OCI-LY7 (cell line): ENCODE data around the gene BDH1. TPM values are rescaled to one million over a fixed set of nuclear protein-coding genes. Genes with fewer than 3 reads are reported as not detected.

Source experiments
- BruUV-seq: library from RNA; stranded (reverse); fragments of 400-500 nt; replicated peaks from 2 replicates; lab custom pipeline; 2021; lab: Mats Ljungman, UMichigan
- CTCF ChIA-PET: fragments of 300-600 bp; sonication (Branson Sonifier 250); formaldehyde crosslinking; loops from one replicate; lab custom pipeline; 2022; ENCODE audit warnings: antibody characterized with exemption; ENCODE audit not compliant: unreplicated experiment; lab: Charles Lee
- POLR2A ChIA-PET: fragments of 300-600 bp; sonication (Branson Sonifier 250); formaldehyde crosslinking; loops from one replicate; lab custom pipeline; 2022; ENCODE audit warnings: antibody characterized with exemption; lab: Charles Lee
- DNase-seq: peaks from one replicate; pipeline ENCODE4 v3.0.0-alpha.2; 2015; ENCODE audit warnings: low spot score
- H2AFZ ChIP-seq: fragments of 200-600 bp; sonication (generic), shearing (Covaris generic); 2 replicates; pipeline ENCODE4 v1.6.1; 2014; ENCODE audit warnings: mild to moderate bottlenecking, antibody characterized with exemption, low read length, moderate library complexity
- H3K27ac ChIP-seq: fragments of 200-600 bp; sonication (generic); 2 replicates; pipeline ENCODE4 v1.5.1; 2014; ENCODE audit warnings: mixed run types, low read depth, mild to moderate bottlenecking, moderate library complexity, low read length, inconsistent platforms; ENCODE audit not compliant: poor library complexity, severe bottlenecking
- H3K36me3 ChIP-seq: fragments of 200-600 bp; sonication (generic); 2 replicates; pipeline ENCODE4 v1.6.1; 2014; ENCODE audit warnings: mild to moderate bottlenecking, antibody characterized with exemption, low read length, moderate library complexity, mixed read lengths; ENCODE audit not compliant: insufficient read depth
- H3K4me1 ChIP-seq: fragments of 200-600 bp; sonication (generic); 2 replicates; pipeline ENCODE4 v1.5.1; 2014; ENCODE audit warnings: mild to moderate bottlenecking, low read length; ENCODE audit not compliant: insufficient read depth, poor library complexity, severe bottlenecking
- H3K4me2 ChIP-seq: fragments of 200-600 bp; sonication (generic); 2 replicates; pipeline ENCODE4 v1.6.1; 2014; ENCODE audit warnings: mild to moderate bottlenecking, low read length
- H3K4me3 ChIP-seq: fragments of 200-600 bp; sonication (generic); 2 replicates; pipeline ENCODE4 v1.5.1; 2014; ENCODE audit warnings: mild to moderate bottlenecking, low read depth, low read length; ENCODE audit not compliant: poor library complexity, severe bottlenecking
- H3K79me2 ChIP-seq: fragments of 200-600 bp; sonication (generic); 2 replicates; pipeline ENCODE4 v1.6.1; 2016; ENCODE audit warnings: low read depth, mild to moderate bottlenecking, low read length, moderate library complexity, mixed read lengths; ENCODE audit not compliant: insufficient read depth
- H3K9me2 ChIP-seq: fragments of 200-600 bp; sonication (generic); 2 replicates; pipeline ENCODE4 v1.6.1; 2016; ENCODE audit warnings: mild to moderate bottlenecking, low read length, mixed read lengths; ENCODE audit not compliant: insufficient read depth
- H3K9me3 ChIP-seq: fragments of 200-600 bp; sonication (generic); 2 replicates; pipeline ENCODE4 v1.6.1; 2014; ENCODE audit warnings: mild to moderate bottlenecking, mixed run types, low read length, mixed read lengths
- H4K20me1 ChIP-seq: fragments of 200-600 bp; sonication (generic); 2 replicates; pipeline ENCODE4 v1.6.1; 2014; ENCODE audit warnings: mild to moderate bottlenecking, antibody characterized with exemption, low read length, moderate library complexity, mixed read lengths; ENCODE audit not compliant: insufficient read depth
- EZH2phosphoT487 ChIP-seq: fragments of 200-600 bp; sonication (generic); IDR thresholded peaks from 2 replicates; pipeline ENCODE4 v1.6.1; 2018; ENCODE audit warnings: low read depth, borderline replicate concordance, mild to moderate bottlenecking, mixed run types, antibody characterized with exemption, low read length, moderate library complexity, mixed read lengths
- intact Hi-C: fragments of 100-400 bp; cut with micrococcal nuclease; formaldehyde crosslinking; loops from one replicate; pipeline ENCODE4 v1.10.0; 2022; ENCODE audit not compliant: unreplicated experiment
- total RNA-seq, 2 experiments: library from RNA; depleted of rRNA in 1 of 2; stranded (reverse); fragments of >200 nt in 1 of 2; shearing (Covaris generic) in 1 of 2; gene quantifications; 2 replicates each; pipeline ENCODE4 v1.2.3, GENCODE V29; 2014 to 2022
- TF ChIP-seq, protein P1 (sequence below): fragments of 200-600 bp; sonication (generic); conservative IDR thresholded peaks from 2 replicates; pipeline ENCODE4 v1.5.1; 2014; ENCODE audit warnings: mild to moderate bottlenecking, antibody characterized with exemption, low read length, moderate library complexity, mixed read lengths

BDH1 gene
- total RNA-seq, 2 experiments from 2014 or later: 14.1 to 14.5 TPM

DNA sequence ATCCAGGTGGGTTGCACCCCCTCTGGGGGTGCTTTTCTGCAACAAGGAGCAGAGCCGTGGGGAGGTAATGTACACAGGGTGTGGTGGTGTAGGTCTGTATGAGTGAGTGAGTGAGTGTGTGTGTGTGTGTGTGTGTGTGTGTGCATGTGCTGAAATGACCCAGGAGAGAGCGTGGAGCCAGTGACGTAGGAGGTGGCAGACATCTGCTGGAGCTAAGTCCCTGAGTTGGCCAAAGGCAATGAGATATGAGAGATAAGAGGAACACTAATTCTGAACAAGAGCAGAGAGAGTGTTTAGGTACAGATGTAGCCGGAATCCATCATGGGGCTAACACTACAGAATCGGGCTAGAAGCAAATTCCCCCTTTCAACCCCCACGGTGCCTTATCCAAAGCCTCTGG lies 27.6 kb downstream of the BDH1 start:
- no peaks in the 10 kb centered on the region for H3K36me3 ChIP-seq
- no TSS peak for BruUV-seq
- H3K9me2 ChIP-seq: no peaks in the 10 kb centered on the region
- POLR2A ChIA-PET: no interaction called here
- H3K4me1 ChIP-seq: no peaks in the 10 kb centered on the region
- no peak overlapping the region for H3K4me2 ChIP-seq
- H3K9me3 ChIP-seq: no peaks in the 10 kb centered on the region
- H2AFZ ChIP-seq: no peak overlapping the region
- TF ChIP-seq, protein P1, sequence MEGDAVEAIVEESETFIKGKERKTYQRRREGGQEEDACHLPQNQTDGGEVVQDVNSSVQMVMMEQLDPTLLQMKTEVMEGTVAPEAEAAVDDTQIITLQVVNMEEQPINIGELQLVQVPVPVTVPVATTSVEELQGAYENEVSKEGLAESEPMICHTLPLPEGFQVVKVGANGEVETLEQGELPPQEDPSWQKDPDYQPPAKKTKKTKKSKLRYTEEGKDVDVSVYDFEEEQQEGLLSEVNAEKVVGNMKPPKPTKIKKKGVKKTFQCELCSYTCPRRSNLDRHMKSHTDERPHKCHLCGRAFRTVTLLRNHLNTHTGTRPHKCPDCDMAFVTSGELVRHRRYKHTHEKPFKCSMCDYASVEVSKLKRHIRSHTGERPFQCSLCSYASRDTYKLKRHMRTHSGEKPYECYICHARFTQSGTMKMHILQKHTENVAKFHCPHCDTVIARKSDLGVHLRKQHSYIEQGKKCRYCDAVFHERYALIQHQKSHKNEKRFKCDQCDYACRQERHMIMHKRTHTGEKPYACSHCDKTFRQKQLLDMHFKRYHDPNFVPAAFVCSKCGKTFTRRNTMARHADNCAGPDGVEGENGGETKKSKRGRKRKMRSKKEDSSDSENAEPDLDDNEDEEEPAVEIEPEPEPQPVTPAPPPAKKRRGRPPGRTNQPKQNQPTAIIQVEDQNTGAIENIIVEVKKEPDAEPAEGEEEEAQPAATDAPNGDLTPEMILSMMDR: no peak
- TF ChIP-seq EZH2phosphoT487: no peak
- no peak overlapping the region for H3K4me3 ChIP-seq
- CTCF ChIA-PET: no interaction called here
- H3K27ac ChIP-seq: no peak overlapping the region
- no peaks in the 10 kb centered on the region for H3K79me2 ChIP-seq
- H4K20me1 ChIP-seq: no peaks in the 10 kb centered on the region; the same call in 1 of the 2 replicates
- no peak for DNase-seq
- intact Hi-C loops: no loop called here

DNA sequence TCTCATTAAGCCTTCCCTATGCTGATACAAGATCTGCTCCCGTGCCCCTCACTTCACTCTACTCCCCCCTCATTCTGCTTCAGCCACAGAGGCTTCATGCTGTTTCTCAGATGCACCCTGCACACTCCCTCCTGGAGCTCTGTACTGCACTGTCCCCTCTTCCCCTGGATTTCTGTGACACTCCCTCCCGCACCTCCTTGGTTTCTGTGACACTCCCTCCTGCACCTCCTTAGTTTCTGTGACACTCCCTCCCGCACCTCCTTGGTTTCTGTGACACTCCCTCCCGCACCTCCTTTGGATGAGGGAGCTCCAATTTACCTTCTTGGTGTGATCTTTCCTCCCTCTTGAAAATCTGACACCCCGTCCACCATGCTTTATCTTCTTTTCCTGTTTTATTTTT lies 28.2 kb downstream of the BDH1 start:
- TF ChIP-seq, protein P1: no peak
- TF ChIP-seq EZH2phosphoT487: no peak
- Histone ChIP-seq H3K9me3 (no peaks in the 10 kb centered on the region), H3K4me1 (no peaks in the 10 kb centered on the region), H3K79me2 (no peaks in the 10 kb centered on the region), H4K20me1 (no peaks in the 10 kb centered on the region; the same call in 1 of the 2 replicates), H3K36me3 (no peaks in the 10 kb centered on the region), H3K27ac (no peak overlapping the region), H3K4me2 (no peak overlapping the region), H2AFZ (no peak overlapping the region), H3K4me3 (no peak overlapping the region), H3K9me2 (no peaks in the 10 kb centered on the region)
- intact Hi-C loops: no loop called here
- no TSS peak for BruUV-seq
- CTCF ChIA-PET: no interaction called here
- POLR2A ChIA-PET: no interaction called here
- DNase-seq: no peak

DNA sequence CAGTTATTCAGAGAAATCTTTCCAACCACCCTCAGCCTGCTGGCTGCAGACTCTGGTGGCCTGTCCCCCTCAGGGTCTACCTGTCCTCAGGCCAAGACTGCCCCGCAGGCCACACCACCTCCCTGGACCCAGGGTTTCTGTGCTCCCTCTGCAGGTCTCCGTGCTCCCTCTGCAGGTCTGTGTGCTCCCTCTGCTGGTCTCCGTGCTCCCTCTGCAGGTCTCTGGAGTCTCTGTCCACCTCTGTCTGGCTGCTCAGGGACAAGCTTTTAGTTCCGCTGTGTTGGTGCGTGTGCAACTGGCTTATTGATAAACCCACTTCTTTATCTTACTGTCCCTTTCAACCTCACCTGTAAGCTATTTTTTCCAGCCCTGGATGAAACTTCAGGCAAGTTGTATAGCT lies 30.1 kb downstream of the BDH1 start:
- no peak for DNase-seq
- CTCF ChIA-PET: no interaction called here
- BruUV-seq: no TSS peak

More for the DNA sequence above, 30.1 kb downstream of the BDH1 start:
- Histone ChIP-seq H3K4me2 (no peak overlapping the region), H4K20me1 (no peaks in the 10 kb centered on the region; the same call in 1 of the 2 replicates), H3K9me2 (no peaks in the 10 kb centered on the region), H3K4me1 (no peaks in the 10 kb centered on the region), H3K36me3 (no peaks in the 10 kb centered on the region), H2AFZ (no peak overlapping the region), H3K9me3 (no peaks in the 10 kb centered on the region), H3K4me3 (no peak overlapping the region), H3K79me2 (no peaks in the 10 kb centered on the region), H3K27ac (no peak overlapping the region)
- intact Hi-C loops: no loop called here
- POLR2A ChIA-PET: interaction anchor here (0.8 kb wide), 1 partner anchor 26 kb away, joined by 3 read pairs; no protein-coding TSS in a partner anchor
- TF ChIP-seq EZH2phosphoT487: no peak
- TF ChIP-seq, protein P1: 0 out of 2 replicates have a peak, but pooled peaks have one; percentile 18
